SU-DHL-6 (cell line): ENCODE results near the gene PBRM1.

Experiments
- EZH2phosphoT487 ChIP-seq: fragments of 200-600 bp; sonication (generic), shearing (Covaris generic); conservative IDR thresholded peaks from 2 replicates; pipeline ENCODE4 v1.6.1; 2018; ENCODE audit warnings: mild to moderate bottlenecking, antibody characterized with exemption, low read length, moderate library complexity, mixed read lengths
- TF ChIP-seq, protein P1 (sequence below): fragments of 200-600 bp; sonication (generic); IDR thresholded peaks from one replicate; pipeline ENCODE4 v1.5.1; 2017; ENCODE audit warnings: antibody characterized with exemption, mild to moderate bottlenecking, low read length, moderate library complexity; ENCODE audit not compliant: insufficient read depth, poor library complexity, severe bottlenecking

DNA sequence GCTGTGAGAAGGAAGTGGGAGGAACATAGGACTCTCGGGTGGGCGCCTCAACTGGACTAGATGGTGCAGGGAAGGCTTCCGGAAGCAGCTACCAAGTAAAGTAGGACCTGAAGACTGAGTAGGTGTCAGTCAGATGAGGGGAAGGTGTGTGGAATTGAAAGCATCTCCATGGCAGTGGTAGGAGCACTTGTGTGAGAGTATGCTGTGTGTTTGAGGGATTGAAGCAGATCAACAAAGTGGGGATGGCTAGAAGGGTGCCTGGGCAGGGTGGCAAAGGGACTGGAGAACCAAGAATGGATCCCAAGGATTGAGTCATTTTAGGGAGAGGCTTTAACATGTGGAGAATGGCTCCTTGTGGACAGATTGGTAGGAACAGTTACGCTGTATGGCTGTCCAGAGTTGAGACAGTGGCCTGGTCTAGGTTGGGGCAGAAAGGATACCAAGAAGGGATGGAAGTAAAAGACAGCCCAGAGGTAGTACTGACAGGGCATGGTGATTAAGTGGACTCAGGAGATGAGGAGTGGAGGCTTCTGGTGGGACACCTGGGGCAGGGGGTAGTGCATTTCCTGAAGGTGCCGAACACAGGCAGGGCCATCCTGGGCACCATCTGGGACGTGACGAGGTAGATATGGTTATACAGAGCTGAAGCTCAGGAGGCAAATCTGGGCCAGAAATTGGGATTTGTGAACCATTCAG is 147.8 kb downstream of the PBRM1 start:
- TF ChIP-seq, protein P1, sequence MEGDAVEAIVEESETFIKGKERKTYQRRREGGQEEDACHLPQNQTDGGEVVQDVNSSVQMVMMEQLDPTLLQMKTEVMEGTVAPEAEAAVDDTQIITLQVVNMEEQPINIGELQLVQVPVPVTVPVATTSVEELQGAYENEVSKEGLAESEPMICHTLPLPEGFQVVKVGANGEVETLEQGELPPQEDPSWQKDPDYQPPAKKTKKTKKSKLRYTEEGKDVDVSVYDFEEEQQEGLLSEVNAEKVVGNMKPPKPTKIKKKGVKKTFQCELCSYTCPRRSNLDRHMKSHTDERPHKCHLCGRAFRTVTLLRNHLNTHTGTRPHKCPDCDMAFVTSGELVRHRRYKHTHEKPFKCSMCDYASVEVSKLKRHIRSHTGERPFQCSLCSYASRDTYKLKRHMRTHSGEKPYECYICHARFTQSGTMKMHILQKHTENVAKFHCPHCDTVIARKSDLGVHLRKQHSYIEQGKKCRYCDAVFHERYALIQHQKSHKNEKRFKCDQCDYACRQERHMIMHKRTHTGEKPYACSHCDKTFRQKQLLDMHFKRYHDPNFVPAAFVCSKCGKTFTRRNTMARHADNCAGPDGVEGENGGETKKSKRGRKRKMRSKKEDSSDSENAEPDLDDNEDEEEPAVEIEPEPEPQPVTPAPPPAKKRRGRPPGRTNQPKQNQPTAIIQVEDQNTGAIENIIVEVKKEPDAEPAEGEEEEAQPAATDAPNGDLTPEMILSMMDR, result no peak
- TF ChIP-seq EZH2phosphoT487, result no peak
